ENCODE data around the gene ZFPL1. TPM values are rescaled to one million over a fixed set of nuclear protein-coding genes. Genes with fewer than 3 reads are reported as not detected.

Gene ZFPL1
- total and polyA plus RNA-seq, 9 of the 15 experiments (the other 6 are each of a cell fraction or from before 2014, with no cell fraction given) = 3.7 to 37.5 (median 22.7) TPM

DNA sequence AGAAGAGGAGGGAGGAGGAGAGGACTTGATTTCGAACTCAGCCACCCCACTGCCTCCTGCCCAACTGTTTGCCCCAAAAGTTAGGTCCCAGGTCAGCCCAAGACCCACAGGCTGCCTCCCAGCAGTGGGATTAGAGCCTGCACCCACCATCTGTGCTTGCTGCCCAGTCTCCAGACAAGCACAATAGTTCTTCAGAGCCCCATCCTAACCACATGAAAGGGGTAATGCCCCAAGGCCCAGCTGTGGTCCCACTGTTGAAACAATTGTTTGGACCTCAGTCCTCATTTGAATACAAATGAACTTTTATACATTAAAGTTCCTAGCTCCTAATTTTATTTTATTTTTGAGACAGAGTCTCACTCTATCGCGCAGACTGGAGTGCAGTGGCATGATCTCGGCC is 6.6 kb downstream of the ZFPL1 start:
- H3K4me1 ChIP-seq (replicated peaks in 1 of 2; ENCODE audit: control insufficient read depth in 2 of 2, insufficient read depth in 2 of 2, low read length in 2 of 2) = peaks cover 2 to 10% of the 10 kb centered on the region in 2 experiments; a peak in 3 of 5 replicates
- TF ChIP-seq ZNF347 (CRISPR knock-in tag; IDR thresholded peaks at IDR 0.05; ENCODE audit: low read depth) (no peak), MIER1 (IDR thresholded peaks at IDR 0.05; ENCODE audit: low read depth) (no peak), ZNF589 (CRISPR knock-in tag; IDR thresholded peaks at IDR 0.05; ENCODE audit: low read depth) (no peak), ZNF311 (CRISPR knock-in tag; IDR thresholded peaks at IDR 0.05) (no peak), ZNF449 (CRISPR knock-in tag; IDR thresholded peaks at IDR 0.05) (no peak), TCF15 (CRISPR knock-in tag; IDR thresholded peaks at IDR 0.05) (no peak), MYC (IDR thresholded peaks at IDR 0.05; ENCODE audit: low read depth, low read length) (no peak), MYC (CRISPR knock-in tag; IDR thresholded peaks at IDR 0.05; ENCODE audit: borderline replicate concordance, low read depth) (no peak), TOE1 (IDR thresholded peaks at IDR 0.05; ENCODE audit: borderline replicate concordance) (no peak), TOE1 (CRISPR knock-in tag; IDR thresholded peaks at IDR 0.05; ENCODE audit: borderline replicate concordance, low read depth) (no peak), KAT2B (IDR thresholded peaks at IDR 0.05; ENCODE audit: low read depth, low read length) (no peak), E2F4 (CRISPR knock-in tag; IDR thresholded peaks at IDR 0.05; ENCODE audit: low read depth) (no peak)
- ATAC-seq (no peak), FAIRE-seq (no peak), DNase-seq (ENCODE audit: extremely low read depth in 1 of 4, low spot score in 3 of 4) (no peak)
- no peaks in the 10 kb centered on the region for H3K27me3 ChIP-seq (ENCODE audit: control insufficient read depth in 2 of 2, insufficient read depth in 2 of 2, low read length in 2 of 2)
- no peak overlapping the region for H3K27ac ChIP-seq (ENCODE audit: extremely low read depth, low read depth, low read length)
- in situ Hi-C loops (cut with MboI) = no loop called here
- H3K9me1 ChIP-seq (ENCODE audit: control insufficient read depth, insufficient read depth, low read length) = no peaks in the 10 kb centered on the region
- ChIA-PET POLR2A (interaction anchor here (0.8 to 1.6 kb wide), 6 partner anchors 14 to 408 kb away, joined by 3 to 6 read pairs (median 3); partner anchors contain the start of gene MALAT1), CTCF (ENCODE audit: low intra/inter-chr PET ratio) (no interaction called here)
- 85% methylated on average over 4 of the region's 4 CpGs for WGBS (ENCODE audit: insufficient coverage, low coverage, missing lambda C conversion rate)
- H3K36me3 ChIP-seq (ENCODE audit: control insufficient read depth, insufficient read depth, low read length) = peaks cover 35% of the 10 kb centered on the region
- no peak overlapping the region for H2AFZ ChIP-seq (ENCODE audit: low read depth, low read length)
- intact Hi-C loops (cut with micrococcal nuclease) = no loop called here
- no peak overlapping the region for H3K4me2 ChIP-seq (ENCODE audit: insufficient read depth, low read length)
- no peak overlapping the region for H3K4me3 ChIP-seq
- H4K20me1 ChIP-seq (replicated peaks; ENCODE audit: control insufficient read depth, insufficient read depth, low read length) = no peaks in the 10 kb centered on the region
- no peaks in the 10 kb centered on the region for H3K9me3 ChIP-seq (replicated peaks; ENCODE audit: control insufficient read depth, insufficient read depth, low read depth, low read length)
- peaks cover 1% of the 10 kb centered on the region; the same call in 2 of the 3 replicates for H3K79me2 ChIP-seq (ENCODE audit: control insufficient read depth, insufficient read depth, low read length)
- peak overlapping the region in 1 of 2 experiments; percentile 59; a peak in 1 of 4 replicates for H3K9ac ChIP-seq (ENCODE audit: insufficient read depth in 1 of 2, low read depth in 2 of 2, low read length in 2 of 2)
- no TSS peak for BruUV-seq (replicated peaks)

All from K562 (cell line).